OCI-LY1 (cell line): ENCODE results near the gene ZSCAN12.

Experiments
- EZH2 ChIP-seq: fragments of 200-600 bp; sonication (generic), shearing (Covaris generic); IDR thresholded peaks from 2 replicates; pipeline ENCODE4 v1.8.0; 2017; ENCODE audit warnings: borderline replicate concordance, mixed run types, mild to moderate bottlenecking, antibody characterized with exemption, low read length, moderate library complexity, mixed read lengths
- TF ChIP-seq, protein P1 (sequence below): fragments of 200-600 bp; sonication (generic), shearing (Covaris generic); IDR thresholded peaks from 2 replicates; pipeline ENCODE4 v1.5.1; 2017; ENCODE audit warnings: mild to moderate bottlenecking, antibody characterized with exemption, low read length, moderate library complexity, mixed read lengths

DNA sequence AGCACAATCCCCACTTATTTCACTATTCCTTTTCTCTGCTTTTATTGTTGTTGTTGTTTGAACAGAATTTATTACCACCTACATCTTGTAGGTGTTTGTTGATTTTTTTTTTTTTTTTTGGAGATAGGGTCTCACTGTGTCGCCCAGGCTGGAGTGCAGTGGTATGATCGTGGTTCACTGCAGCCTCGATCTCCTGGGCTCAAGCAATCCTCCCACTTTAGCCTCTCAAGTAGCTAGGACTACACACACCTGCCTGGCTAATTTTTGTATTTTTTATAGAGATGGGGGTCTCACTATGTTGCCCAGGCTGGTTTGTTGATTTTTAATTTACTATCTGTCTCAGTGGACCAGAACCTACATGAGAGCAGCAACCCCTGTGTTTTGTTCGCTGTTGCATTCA, 3.6 kb downstream of the ZSCAN12 start:
- TF ChIP-seq, protein P1, sequence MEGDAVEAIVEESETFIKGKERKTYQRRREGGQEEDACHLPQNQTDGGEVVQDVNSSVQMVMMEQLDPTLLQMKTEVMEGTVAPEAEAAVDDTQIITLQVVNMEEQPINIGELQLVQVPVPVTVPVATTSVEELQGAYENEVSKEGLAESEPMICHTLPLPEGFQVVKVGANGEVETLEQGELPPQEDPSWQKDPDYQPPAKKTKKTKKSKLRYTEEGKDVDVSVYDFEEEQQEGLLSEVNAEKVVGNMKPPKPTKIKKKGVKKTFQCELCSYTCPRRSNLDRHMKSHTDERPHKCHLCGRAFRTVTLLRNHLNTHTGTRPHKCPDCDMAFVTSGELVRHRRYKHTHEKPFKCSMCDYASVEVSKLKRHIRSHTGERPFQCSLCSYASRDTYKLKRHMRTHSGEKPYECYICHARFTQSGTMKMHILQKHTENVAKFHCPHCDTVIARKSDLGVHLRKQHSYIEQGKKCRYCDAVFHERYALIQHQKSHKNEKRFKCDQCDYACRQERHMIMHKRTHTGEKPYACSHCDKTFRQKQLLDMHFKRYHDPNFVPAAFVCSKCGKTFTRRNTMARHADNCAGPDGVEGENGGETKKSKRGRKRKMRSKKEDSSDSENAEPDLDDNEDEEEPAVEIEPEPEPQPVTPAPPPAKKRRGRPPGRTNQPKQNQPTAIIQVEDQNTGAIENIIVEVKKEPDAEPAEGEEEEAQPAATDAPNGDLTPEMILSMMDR: no peak
- no peak for TF ChIP-seq EZH2
